GM21786 (cell line): ENCODE measurements around the gene ZNF716.
"Not testable (repeated sequence)": the region's sequence is repeated elsewhere in the genome, so short reads cannot be mapped to it uniquely, and the experiment has no call there.

Source experiments
- ATAC-seq: cut with Tn5 transposase; IDR thresholded peaks from one replicate; pipeline ENCODE4 v1.9.1; 2021; ENCODE audit not compliant: unreplicated experiment

The ZNF716 gene

DNA sequence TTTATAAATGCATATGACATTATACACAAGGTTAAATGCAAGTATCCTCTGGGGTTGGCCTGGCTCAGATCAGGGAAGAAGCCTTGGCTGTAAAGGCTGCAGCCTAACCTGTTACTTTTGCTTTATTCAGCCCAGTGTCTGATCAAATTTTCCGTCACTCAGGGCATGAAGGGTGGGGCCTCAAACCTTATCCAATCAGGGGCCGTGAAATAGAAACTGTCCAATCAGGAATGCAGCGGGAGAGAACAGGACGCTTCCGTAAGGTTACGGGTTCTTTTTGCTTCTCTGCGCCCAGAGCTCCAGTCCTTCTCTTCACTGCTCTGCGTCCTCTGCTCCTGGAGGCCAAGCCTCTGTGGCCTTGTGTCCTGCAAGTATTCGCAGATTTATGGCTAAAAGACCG, at the start of gene ZNF716:
Gene ZNF716 (plus strand): TSS at position 274 of the 400 bp plus-strand sequence. CDS start 112 bp downstream, at position 386.
- no peak for ATAC-seq

DNA sequence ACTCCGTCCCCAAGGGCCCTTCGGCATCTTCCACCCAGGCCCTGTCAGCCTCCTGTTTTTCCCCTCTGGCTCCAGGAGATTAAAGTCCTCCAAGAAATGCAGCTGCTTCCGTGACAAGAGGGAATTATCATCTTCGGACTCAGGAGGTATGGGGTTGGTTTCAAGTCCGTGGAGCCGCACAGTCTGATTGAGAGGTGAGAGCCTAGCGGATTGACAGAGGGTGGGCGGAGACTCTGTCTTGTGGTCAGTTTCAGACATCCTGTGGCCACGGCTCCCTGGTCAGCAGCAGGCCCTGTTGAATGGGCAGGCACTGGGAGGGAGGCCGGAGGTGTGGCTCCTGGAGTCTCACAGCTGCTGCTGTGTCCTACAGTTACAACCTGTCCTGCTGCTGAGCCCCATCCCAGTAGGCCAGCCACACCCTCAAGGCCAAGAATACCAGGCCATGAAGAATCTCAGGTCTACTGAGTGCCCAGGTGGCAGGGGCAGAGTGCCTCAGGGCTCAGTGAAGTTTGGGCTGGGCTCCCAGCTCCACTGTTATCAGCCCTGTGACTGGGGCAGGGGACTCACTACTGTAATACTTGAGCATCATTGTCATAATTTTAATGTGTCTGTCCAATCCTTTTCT, 49.3 kb upstream of the ZNF716 start:
- no peak for ATAC-seq

DNA sequence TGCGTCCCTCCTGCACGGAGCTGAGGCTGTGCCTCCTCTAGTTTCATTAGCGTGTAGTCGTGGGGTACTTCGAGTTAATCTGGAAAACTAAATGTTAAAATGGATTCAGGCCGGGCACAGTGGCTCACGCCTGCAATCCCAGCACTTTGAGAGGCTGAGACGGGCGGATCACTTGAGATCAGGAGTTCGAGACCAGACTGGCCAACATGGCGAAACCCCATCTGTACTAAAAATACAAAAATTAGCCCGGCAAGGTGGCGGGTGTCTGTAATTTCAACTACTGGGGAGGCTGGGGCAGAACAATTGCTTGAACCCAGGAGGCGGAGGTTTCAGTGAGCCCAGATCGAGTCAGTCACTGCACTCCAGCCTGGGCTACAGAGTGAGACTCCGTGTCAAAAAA, 46.9 kb upstream of the ZNF716 start:
- not testable (repeated sequence) for ATAC-seq

DNA sequence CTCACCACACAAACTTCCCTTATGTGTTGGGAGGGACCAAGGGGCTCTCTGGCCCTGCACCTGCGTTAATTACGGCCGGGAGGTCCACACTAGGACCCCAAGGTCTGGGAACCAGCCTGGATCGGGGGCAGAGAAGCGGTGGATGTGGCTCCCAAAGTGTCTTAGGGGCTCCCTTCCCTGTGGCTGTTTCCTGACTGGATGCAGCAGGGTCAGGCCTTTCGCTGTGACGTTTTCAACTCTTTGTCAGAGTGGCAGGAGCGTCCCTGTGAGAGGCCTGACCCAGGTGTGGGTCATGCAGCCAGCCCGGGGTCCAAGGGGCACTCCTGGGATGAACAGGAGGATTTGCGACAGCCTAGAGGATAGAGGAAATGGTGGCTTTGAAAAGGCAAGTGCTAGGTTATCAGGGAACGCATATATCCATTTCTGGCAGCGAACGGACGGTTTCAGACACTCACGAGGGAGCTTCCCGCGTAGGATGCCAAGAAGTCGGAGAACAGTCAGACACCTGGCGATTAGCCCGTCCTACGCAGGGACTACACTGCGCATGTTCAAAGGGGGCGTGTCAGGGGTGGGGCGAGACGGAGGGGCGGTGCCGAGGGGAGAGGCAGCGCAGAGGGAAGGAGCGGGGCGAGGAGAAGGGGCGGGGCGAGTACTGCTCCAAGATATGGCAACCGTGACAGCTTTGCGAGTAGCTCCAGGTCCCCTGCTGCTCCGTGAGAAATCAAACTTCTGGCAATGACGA, 46.2 kb upstream of the ZNF716 start:
- no peak for ATAC-seq

DNA sequence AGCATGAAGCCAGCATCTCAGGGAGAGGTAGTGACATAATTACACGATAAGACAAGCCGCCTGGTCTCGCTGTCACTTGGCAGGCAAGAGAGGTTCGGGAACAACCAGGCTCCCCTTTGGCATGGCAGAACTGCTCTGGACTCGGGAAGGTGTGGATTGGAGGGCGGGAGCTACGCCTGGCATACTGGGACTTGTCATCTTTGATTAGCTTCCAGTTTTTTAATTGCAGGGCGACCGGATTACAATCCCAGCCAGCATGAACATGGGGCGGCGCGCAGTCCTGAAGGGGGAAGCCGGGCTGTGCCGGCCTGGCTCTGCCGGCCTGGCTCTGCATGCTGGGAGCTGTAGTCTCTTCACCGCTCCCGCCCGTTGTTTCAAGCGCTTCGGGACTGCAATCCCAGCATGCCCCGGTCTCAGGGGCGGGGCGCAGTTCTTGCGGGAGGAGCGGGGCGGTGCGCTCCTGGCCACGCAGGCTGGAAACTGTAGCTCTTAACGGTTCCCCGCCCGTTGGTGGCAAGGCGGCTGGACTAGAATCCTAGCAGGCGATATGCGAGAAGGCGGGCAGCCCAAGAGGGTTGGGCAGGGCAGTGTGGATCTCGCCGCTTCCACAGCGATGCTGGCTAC, 45.5 kb upstream of the ZNF716 start:
- no peak for ATAC-seq

DNA sequence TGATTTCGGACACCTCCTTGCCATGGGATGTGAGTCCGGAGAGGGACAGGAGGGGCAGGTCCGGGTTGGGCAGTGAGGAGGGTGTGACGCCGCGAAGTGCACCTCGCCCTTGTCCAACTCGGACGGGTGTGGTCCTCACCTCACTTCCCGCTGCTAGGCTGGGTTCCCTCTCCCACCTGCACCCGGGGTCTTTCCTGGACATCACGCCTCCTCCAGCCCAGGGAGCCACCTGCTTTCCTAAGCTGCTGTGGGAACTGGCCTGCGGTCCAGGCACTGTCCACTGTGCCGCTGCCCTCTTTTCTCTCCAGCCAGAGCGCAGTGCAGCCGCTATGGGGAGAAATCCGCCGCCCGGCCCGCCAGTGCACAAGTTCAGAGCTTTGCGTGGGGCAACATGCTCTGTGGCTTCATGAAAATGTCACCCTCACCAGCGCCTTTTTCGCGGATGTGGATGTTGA, 45.0 kb upstream of the ZNF716 start:
- no peak for ATAC-seq

DNA sequence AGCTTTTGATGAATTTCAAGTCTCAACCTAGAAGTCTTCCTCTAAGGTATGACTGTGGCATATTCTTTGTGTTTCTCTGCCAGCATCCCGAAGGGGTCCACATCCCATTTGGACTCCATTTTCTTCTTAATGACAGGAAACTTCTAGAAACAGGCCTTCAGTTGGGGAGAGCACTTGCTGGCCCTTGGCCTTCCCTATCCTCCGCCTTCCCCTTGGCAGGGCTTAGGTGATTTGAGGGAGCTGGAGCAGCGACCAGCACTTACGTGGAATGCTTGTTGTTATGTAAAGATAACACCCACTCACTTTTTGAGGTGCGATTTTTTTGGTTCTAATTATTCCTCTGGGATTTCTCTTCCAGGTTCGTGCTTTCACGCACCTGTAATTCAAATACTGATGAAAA, 42.9 kb upstream of the ZNF716 start:
- no peak for ATAC-seq

DNA sequence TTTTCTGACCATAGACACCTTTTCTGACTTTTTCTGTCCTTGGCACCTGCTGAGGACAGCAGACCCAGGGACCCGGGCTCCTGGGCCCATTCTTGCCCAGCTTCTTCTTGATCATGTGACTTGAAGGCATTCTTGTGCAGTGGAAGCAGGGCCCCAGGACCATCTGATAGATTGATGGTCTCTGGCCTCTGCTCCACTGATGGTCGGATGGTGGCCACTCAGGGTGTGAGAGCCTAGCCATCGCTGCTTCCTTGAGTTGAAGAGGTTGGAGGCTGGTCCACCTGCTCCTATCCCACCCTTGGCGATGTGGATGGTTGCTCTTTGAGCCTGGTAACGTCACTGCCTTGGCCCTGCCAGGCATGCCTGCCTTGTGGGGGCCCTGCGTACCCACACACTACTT, 37.8 kb upstream of the ZNF716 start:
- no peak for ATAC-seq

DNA sequence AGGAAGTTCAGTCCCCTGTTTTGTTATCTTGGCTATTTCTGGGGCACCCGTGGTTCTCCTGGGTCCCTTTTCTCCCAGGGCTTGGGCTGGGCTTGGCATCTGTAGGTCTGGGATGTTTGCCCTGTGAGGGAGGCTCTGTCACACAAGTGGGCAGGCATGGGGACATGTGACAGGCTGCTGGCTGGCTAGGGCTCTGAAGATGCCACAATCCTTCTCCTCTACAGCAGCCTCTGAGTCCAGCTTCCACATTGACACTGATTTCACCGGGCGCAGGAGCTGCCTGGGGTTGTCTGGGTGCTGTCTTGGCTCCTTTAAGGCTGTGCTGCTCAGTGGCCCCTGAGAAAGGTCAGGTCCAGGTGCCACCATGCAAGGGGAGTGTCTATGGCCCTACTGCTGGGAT, 37.4 kb upstream of the ZNF716 start:
- no peak for ATAC-seq

DNA sequence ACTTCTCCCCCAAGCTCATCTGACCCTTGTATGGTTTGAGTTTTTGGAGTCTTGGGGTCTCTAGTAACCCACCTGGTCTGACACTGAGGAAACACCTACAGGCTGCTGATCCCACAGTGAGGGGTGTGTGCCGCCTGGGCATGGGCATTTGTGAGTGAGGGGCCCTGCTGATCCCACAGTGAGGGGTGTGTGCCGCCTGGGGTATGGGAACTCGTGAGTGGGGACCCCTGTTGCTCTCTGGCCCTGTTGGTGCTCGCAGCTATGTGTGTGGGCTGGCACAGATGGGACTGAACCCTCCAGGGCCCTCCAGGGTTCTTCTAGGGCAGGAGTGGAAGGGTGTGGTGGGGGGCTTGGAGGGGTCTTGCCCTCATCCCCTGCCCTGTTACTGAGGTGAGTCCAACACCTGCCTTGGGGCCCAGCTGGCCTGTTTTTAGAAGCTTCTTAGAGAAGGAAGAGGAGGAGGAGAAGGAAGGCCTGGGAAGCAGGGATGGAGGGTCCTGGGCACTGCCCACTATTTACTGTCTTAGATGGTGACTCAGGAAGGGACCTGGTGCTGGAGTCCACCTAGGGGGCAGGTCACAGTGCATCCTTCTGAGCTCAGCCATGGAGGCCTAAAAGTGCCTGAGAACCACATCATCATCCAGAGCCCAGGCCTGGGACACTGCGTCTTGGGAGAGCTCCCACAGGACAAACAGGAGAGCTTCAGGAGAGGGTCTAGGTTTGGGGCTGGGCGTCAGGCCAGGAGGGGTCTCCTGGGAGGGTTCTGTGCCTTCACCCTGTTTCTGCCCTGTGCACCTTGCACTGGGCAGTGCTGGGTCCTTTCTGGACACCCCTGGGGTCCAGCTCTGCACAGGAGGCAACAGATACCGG, 36.2 kb upstream of the ZNF716 start:
- ATAC-seq: no peak

DNA sequence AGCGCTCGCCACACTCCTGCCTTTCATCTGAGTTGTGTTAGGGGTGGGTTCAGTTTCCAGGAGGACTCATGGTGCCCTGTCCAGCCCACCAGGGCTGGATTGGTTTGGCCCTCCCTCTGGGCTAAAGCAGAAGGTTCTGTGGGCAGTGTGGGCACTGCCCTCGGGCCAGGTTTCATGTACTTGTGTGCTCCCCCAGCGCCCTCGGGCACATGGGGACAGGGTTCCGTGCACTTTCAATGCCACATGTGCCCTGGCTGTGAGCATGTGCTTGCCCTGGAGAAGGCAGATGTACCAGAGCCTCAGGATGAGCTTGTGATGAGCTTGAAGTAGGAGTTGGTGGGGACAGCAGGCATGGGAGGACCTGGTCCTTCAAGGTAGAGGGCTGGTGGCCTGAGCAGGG, 35.6 kb upstream of the ZNF716 start:
- no peak for ATAC-seq

DNA sequence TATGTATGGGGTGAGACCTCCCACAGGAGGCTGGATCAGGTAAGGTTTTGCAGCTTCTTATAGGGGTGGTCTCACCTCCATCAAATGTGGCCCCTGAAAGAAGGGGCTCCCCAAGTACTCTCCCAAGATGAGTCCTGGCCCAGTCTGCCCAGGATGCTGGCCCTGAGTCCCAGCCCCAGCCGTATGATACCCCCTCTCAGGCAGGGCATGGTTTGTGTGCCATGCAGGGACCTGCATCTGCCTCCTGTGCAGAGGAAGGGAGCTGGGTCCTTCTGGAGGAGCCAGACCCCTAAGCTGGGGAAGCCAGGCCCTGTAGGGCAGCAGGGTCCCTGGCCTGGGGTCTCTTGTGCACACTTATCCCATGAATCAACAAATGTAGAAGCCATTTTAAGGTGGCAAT, 35.1 kb upstream of the ZNF716 start:
- no peak for ATAC-seq

DNA sequence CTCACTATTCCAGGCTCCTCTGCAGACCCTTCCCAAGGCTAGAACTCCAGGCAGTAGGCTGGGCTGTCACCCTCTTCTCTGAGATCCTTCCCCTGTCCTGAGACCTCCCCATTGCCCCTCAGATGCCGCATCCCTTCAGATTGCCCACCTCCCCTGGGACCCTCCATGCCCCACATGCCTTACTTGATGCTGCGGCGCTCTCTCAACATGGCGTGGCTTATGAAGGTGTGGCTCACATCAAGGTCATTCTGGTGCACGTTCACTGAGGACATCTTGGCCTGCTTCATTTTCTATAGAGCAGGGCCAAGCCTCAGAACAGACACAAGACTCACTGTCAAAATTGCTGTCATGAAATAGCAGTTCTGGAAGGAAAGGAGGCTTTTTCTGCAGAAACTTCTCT, 34.7 kb upstream of the ZNF716 start:
- ATAC-seq: no peak

DNA sequence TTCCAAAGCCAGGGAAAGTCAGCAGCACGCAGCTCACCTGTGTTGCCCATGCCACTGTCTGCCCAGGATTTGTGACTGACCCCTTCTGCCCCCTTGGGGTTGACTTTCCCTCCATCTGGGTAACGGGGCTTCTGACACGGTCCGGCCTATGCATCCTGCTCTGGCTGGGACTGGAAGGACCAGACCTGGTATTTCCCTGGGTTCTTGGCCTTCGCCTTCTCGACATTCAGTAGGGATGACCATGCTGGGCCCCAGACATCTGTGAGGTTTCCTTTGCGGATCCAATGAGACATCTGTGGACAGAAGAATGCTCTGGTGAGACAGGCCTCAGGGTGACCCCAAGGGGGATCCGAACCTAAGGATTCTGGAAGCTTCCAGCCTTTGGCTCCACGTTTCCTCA, 34.2 kb upstream of the ZNF716 start:
- ATAC-seq: no peak

DNA sequence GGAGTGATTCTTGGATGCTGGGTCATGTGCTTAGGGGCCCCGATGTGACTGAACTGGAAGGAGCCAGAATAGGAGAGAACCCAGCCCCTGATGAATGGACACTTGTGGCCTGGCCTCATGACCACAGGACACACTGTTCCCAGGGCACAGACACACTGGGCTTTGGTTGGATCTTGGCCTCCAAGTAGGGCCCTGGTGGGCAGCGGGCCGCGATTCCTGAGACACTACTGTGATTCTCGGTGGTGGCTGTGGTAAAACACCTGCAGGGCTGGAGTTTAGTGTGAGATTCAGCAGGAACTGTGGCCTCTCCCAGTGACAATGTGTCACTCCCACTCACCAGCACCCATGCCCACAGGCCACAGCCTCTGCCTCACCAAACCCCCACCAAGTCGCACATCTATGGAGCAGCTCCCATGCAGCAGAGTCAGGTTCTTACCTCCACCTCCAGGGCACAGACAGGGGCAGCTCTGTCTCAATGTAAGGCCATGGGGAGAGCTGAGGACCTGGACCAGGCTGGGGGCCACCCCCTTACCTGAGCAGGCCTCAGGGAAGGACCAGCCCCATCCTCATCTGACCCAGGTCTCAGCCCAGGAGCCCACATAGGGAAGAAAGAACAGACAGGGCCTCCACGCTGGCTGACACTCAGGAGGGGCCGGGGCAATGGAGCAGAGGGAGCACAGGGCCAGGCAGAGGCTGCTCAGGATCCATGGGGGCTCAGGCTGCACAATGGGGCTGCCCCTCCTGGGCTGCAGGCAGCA, 33.2 kb upstream of the ZNF716 start:
- ATAC-seq: no peak

DNA sequence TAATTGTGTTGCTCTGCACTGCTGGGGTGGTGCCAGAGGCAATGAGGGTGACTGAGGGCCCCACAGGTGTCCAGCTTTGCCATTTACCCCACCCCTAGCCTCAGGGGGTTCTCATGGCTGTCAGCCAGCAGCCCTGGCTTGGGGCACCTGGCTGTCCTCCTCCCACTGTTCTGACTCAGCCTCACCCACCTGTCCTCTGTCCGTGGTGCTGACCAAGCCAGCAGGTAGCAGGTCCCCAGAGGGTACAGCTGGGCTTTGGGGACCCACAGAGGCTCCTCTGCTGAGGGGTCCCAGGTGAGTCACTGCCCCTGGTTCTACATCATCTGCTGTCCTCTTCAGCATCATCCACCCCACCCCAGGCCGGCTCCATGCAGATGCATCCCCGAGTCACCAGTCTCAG, 32.2 kb upstream of the ZNF716 start:
- no peak for ATAC-seq

DNA sequence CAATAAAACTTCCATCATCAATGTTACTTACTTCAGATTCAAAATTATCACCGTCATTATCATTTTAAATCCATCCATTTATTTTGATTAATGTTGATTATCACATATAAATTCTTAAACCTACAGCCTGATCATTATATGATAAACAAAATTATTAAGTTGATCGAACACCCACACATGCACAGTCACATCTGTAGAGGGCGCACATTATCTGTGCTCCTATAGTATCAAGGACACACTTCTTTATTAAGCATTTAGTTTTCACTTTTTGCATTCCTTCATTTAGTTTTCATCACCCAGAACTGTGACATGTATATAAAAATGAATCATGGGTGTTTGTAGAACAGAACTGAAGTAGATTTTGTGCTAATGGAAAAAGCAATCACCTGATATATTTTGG, 26.2 kb upstream of the ZNF716 start:
- no peak for ATAC-seq

DNA sequence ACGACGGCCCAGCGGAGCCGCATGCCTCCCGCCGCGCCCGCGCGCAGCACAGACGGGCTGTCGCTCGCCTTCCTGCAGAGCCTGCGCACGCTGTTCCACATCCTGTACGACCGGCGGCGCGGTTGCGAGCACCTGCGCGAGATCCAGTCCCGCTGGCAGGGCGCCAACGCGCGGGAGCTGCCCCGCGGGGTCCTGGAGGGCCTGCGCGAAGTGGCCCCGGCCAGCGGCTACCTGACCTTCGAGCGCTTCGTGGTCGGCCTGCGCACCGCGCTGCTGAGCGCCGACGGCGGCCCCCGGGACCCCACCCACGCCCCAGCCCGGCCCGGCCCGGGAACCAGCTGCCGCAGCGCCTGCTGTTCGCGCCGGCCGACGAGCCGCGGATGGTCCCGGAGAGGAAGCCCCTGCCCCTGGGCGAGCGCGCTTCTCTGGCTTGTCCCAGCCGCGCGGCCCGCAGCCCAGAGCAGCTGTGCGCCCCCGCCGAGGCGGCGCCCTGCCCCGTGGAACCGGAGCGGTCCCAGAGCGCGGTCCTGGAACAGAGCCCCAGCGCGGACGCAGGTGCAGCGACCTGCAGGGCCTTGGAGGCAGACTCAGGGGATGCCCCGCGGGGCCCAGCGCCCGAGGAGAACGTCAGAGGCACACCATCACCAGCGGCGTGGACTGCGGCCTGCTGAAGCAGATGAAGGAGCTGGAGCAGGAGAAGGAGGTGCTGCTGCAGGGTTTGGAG, 25.3 kb upstream of the ZNF716 start:
- no peak for ATAC-seq

DNA sequence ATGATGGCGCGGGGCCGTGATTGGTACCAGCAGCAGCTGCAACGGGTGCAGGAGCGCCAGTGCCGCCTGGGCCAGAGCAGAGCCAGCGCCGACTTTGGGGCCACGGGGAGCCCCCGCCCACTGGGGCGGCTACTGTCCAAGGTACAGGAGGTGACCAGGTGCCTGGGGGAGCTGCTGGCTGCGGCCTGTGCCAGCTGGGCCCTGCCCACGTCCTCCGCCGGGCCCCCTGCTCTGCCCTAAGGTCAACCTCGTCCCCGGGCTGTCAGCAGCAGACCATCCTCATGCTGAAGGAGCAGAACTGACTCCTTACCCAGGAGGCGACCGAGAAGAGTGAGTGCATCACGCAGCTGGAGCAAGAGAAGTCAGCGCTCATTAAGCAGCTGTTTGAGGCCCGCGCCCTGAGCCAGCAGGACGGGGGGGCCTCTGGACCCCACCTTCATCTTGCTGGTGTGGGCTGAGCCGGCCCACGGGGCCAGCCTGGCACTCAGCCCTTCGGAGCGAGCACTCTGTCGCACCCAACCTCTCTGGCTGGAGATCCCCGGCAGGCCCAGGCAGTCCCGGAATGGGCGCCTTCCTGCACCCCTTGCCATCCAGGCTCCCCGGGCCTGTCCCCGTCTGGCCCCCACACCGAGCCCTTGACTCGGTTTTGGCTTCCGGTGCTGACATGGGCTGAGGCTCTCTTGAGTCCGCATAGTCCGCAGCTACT, 24.6 kb upstream of the ZNF716 start:
- ATAC-seq: no peak
